Stimulated activated CD4-positive, alpha-beta T cell treated with anti-CD3 and anti-CD28 coated beads, Interleukin-2, amount 100 ng/mL, for 24 hours (primary cell): ENCODE data around the gene GUCA2A.

Source experiments
- DNase-seq, 2 donors: peaks; one replicate each; pipeline ENCODE4 v3.0.0-alpha.2; 2020

Gene GUCA2A

DNA sequence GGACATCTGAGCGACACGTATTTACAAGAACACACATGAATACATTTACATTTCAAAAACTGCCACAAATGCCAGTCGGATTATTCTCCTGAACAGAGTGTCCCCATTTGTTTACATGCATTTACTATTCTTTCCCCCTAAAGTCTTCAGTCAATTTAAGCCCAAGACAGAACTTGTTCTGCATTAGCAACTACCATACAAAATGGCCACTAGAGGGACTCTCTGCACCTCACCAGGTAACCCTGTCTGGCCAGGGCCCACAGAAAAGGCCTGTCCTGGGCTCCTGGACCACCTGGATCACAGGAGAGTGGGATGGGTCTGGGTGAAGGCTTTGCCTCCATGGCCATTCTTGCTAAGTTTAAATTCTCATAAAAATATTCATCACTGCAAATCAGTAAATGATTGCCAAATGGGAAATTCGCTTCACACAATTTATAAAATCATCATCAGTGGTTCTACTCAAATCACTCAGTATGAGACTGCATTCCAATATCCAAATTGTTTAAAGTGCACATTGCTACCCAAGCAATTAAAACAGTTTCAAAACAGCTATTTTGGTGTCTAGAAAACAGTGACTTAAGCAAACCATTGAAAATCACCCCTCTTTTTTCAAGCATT lies 12.5 kb upstream of the GUCA2A start:
- DNase-seq: no peak

DNA sequence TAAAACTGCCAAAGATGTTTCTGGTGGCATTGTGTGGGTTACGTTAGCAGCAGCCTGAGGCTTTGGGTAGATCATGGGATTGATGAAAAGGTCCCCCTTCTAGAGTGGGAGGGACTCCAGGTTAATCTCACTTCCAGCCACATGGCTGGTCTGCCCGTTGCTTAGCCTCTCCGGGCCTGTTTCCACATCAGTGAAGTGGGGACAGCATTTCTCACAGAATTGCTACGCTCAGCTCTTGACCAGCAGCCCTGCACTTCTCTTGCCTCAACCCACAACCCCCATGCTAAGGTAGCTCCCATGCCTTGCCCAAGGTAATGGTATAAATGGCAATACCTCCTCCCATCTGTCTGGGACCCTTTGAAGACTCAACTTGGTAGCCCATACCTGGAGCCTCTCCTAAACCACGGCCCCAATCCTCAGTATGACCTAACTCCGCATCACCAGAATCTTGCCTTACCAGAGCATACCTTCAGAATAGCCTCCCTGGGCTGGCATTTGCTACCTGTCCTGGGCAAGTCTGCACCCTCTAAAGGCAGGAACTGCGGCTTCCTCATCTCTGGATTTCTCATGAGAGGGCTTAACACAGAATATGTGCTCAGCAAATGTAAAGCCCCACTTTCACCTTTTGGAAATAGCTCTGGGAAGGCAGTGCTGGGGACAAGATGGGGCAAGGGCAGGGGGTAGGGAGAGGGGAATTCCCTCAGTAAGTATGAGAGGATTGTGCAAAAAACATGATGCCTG lies 10.9 kb upstream of the GUCA2A start:
- no peak for DNase-seq

DNA sequence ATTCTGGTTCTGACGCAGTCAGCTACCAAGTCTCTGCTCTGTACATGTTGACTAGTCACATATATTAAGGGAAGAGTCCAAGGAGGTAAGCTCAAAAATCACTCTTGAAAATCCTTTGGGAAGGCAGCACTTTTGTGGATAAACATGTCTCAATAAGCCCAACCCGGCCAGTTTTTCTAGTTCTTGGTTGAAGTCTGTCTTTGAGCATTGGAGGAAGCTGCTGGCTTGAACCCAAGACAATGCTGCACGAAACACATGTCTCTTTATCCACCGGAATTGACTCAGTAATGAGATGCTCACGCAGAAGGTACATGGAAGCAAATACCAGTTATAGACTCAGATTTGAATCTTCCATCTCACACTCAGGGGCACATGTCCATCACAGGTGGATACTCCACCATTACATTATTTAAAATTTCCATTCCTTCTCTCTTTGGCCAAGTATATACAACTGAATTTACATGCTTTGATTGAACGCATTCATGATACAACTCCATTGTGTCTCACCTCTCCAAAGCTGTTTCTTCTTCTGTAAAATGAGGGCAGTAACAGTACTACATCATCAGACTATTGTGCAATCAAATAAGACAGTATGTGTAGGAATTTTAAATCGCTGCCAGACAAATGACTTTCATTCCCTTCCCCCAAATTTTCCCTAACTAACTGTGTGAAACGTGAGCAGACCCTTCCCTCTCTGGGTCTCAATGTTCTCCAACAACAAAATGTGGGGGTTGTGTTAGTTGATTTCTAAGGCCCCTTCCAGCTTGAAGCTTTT lies 9.6 kb upstream of the GUCA2A start:
- DNase-seq: no peak

DNA sequence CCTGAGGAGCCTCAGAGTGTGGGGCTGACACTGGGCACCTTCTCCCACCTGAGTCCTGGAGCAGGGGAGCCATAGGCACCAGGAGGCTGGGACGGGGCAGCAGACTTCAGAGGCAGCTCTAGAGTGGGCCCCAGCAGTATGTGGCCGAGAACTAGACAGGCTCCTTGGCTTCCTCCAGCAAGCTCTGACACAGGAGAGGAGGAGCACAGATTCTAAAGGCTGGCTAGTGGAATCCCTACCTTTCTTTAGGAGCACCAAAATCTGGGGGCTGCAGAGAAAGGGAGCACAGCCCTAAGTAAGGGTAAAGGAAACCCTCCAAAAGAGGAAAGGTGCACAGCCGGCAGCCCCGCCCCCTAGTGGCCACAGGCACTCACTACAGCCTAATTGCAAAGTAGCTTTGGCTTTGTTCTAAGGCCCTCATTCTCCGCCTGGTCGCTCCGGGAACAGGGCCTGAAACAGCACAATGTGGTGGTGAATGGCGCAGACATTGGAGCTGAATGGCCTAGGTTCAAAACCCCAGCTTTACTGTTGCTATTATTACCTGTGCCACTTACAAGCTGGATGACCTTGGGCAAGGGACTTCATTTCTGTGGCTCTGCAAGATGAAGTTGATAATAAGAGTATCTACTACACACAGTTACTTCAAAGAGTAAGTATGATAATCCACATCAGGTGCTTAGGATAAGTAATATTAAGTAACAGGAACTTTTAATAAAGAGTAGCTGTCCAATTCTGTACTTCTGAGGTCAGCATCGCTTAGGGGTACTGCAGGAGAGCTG lies 8.8 kb upstream of the GUCA2A start:
- peak; percentile 75 to 78 for DNase-seq

DNA sequence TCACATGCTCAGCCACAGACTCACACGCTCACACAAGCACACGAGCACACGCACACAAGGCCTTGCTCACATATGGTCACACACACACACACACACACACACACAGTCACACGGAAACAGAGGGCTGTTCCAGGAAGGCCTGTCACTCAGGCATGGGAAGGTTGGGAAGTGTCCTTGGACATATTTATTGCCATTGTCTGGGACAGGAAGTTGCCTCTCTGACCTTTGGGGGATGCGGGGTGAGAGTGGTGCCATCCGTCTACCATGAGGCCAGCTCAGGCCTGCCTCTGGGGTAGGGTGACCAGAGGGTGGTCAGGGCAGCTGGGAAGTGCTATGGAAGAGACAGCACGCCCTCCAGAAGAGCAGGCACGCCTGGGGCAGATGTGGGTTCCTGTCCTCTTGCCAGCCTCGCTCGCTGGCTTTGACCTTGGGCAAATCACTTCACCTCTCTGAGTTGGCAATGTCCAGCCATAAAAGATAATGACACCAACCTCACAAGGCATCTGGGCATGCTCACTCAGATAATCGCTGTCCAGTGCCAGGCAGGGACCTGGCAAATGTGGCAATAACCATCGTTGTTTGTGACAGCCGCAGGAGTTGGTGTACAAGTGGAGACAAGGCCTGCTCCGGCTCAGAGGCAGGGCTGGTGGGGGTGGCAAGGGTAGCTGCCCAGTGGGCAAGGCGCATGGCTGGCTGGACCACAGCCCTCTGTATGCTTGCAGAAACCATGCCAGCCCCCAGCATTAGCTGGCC lies 8.0 kb upstream of the GUCA2A start:
- DNase-seq: no peak

DNA sequence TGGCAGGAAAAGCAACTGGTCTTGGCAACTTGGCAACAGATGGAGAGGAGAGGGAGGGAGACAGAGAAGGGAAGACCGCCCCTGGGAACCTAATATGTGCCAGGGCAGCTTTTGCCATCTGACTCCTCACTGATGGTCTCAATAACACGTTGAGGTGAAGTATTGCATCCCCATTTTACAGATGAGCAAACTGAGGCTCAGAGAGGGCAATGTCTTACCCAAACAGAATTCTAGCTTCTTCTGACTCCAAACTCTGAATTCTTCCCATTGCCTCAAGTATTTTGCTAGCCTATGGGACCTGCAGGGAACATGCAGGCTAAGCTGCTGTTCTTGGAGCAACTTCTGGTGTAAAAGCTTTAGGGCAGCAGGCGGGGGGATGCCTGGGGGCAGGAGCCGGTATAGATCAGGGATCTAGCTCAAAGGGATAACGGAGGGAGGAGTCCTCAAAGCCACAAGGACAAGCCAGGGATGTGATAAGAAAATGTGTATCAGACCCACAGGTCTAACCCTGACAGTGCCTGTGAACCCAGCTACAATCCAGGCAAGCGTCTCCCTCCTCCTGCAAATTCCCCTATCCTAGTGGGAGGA lies 7.2 kb upstream of the GUCA2A start:
- no peak for DNase-seq

DNA sequence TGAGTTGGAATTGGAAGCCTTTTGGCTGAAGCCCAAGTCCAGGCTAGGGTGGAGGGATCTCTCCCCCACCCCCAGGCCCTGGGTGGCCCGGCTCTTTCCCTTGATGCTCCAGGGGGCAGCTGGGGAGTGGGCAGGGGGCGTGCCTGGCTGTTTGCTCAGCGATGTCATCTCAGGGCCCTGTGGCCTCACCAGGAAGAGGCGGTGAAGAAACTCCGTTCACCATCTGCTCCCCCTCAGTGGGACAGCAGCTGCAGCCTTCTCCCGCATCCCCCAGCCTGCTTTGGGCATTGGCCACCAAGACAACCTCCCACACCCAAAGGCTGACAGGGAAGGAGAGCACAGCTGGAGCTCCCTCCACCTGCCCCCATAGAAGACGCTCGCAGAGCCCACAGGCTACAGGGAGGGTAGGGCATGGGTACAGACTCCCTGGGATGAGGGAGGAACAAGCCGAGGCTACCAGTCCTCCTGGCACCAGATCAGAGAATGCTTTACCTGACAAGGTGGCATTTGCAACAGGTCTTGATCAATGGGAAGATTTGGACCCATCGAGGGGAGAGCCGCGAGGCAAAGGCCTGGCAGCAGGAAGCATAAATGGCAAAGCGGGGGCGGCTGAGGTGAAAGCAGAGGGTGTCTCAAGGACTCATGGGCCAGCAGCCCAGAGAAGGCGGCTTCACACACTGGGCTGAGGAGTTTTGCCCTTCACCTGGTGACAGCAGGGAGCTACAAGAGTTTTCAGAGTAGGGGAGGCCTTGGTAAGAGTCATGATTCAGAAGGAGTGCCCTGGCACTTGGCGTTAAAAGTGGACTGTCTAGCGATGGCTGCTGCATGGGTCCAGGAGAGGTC lies 6.5 kb upstream of the GUCA2A start:
- DNase-seq: peak in 1 of 2 donors; percentile 14

DNA sequence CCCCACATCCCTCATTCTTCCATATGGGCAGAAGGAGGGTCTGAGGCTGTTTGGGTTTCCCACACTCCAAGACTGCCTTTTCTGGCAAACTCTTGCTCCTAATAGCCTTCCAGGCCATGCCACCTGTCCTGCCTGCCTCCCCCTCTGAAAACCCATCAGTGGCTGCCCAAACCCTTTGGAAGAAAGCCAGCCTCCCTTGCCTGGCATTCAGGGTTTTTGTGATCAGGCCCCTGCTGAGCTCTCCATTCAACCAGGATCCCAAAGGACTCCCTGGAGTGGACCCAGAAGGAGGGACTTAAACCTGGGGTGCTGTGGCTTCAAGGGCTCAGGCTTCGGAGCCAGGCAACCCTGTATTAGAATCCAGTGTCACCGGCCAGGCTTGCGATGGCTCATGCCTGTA lies 4.2 kb upstream of the GUCA2A start:
- DNase-seq: peak in 1 of 2 donors; percentile 13

DNA sequence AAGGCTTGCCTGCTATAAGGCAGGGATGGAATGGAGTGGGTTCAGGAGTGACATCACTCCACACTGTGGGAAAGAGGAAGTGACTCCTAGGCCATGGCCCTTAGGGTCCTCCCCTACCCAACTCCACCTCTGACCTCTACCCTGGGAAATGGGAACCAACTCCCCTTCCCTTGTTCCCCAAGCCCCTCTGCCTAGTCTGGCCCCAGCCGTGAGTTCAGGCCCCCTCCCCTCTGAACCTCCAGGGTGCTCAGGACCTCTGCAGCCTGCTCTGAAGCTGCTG lies 3.8 kb upstream of the GUCA2A start:
- peak in 1 of 2 donors; percentile 12 for DNase-seq

DNA sequence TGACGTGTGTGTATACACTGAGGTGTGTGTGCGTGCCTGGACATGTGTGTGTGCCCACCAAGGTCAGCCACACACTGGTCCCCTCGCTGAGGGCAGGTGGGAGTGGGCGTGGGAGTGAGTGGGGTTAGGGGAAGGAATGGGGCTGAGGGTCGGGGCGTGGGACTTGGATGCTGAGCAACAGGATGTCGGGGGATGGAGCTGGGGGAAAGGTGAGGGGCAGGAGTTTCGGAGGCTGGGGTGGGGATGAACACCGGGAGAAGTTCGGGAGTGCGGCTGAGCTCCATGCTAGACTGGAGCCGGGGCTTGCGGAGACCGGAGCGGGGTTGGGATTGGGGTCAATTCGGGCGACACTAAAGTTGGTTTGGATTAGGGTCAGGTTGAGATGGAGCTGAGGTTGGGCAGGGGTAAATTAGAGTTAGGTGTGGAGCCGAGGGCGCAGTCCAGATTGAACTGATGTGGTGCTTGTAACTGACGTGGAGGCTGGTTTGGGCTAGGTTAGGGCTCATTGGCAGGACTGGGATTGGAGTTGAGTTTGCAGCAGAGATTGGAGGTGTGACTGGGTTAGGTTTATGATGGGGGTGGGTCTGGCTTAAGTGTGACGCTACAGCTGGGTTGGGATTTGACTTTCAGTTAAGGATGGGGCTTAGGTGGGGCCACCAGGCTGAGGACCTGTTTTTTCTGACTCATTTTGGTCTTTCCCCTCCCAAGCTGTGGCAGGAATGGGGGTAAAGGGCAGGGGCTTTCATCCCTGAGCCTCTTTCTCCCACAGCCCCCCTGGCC lies 3.3 kb upstream of the GUCA2A start:
- DNase-seq: no peak

DNA sequence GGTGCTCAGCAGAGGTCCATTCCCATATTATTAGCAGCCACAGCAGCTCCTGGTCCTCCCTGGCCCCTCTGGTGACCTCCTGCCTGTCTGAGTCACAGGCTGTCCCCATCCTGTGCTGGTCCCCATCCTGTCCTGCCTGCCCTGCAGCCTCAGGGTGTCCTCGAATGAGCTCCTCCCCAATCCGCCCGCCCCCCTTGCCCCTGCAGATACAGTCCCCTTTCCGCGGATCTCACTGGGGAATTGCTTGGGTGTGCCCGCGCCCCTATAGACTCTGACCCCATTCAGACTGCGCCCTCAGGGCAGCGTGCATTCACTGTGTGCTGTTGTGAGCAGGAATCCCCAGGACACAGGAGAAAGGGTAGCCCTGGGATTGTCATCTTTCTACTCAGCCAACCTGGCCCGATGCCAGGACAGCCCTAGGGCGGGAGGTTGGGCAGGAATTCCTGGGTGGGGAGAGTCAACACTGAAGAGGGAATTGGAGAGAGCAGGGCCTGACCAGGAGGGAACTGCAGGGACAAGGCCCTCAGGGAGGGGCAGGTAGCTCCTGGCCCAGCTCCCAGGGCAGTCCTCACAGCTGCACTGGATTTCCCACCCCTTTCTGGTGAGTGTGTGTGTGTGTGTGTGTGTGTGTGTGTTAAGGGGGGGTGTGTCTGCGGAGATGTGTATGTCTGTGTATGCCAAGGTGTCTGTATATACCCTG lies 1.1 kb upstream of the GUCA2A start:
- DNase-seq: no peak

DNA sequence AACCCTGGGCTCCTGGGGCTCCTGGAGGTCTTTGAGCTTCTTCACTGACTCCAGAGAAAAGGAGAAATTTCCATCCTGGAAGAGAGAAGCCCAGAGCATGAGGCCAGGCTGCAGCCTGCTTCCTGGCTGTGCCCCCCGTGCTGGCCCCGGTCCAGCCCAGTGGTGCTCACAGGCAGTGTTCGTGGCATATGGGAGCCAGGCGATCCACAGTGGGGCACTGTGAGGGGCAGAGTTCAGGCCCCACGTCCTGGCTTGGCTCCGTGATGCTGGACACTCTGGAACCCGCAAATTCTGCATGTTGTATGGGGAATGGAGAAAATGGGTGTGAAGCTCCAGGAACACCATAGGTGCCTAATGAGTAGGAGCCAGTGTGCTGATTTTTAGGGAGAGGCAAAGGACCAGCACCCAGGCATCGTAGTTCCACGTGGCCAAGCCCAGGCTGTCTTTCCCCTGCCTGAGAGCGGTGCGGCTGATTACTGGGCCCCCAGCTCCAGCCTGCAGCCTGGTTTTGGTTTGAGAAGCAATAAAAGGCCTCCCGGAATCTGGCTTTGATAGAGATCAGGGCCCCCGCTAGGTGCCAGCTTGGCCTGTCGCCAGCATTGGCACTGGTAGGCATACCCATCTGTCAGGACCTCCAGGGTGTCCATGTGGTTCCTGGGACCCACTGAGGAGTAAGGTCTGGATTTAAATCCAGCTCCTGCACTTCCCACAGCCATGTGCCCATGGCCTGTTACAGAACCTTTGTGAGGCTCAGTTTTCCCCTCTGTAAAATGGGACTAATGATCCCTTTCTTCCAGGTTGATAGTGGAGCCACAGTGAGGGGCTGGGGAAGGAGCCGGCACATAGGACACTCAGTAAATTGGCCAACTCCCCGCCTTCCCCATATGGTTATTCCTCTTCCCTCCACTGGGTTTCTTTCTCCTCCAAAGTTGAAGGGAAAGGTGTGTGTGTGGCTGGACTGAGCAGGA lies 725 bp downstream of the GUCA2A start:
- DNase-seq: no peak

DNA sequence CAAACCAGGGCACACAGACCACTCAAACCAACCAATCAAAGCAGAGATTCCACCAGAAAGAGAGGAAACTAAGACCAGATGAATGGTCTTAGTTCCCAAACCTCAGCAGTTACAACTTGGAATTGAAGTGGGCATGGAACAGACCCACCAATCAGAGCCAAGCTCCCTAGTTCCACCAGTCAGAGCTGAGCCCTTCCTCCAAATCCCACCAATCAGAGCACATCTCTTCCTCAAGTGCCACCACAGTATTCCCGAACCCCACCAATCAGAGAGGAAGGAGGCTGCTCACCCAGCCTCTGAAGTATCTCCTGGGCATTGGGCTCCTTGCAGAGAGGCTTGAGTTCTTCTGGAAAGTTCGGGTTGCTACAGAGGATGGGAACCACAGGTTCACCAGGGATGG lies 1.4 kb downstream of the GUCA2A start:
- DNase-seq: no peak

DNA sequence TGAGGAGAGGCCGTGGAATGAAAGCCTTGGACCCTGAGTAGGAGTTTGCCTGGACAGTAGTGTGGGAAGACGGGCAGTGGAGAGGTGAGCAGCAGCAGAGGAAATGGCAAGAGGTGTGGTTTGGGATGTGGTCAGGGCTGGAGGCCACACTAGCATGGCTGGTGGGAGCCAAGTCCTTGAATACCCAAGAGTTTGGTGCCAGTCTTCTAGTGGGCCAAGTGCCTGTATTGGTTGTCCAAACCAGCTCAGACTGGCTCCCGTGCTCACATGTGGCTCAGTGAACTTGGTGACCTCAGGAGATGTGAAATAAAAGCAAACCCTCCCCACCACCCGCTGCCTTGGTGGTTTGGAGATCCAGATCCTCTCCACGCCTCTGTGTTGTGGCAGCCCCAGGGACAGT lies 2.4 kb downstream of the GUCA2A start:
- no peak for DNase-seq

DNA sequence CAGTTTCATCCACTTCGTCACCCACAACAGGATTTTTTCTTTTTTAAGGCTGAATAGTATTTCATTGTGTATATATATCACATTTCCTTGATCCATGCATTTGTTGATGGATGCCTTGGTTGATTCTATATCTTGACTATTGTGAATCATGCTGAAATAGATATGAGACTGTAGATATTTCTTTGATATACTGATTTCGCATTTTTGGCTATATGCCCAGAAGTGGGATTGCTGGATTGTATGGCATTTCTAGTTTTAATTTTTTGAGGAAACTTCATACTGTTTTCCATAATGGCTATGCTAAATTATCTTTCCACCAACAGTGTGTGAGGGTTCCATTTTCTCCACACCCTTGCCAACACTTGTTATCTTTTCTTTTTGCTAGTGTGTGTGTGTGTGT lies 6.4 kb downstream of the GUCA2A start:
- DNase-seq: no peak

DNA sequence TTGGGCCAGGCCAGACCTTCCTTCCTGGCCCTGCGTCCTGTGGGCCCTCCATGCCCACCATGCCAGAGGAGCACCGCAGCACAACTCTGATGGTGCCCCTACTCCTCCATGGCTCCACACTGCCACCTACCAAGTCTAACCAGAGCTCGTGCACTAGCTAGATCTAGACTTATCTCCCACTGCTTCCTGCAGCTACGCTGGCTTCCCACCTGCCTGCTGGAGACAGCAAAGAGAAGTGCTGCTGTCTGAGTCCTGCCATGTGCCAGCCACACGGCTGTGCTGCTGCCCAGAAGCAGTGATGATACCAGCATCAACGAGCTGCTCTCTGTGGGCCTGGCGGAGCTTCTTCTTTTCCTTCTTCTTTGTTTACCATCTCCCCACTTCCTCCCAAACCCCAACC lies 6.9 kb downstream of the GUCA2A start:
- DNase-seq: peak in 1 of 2 donors; percentile 17

DNA sequence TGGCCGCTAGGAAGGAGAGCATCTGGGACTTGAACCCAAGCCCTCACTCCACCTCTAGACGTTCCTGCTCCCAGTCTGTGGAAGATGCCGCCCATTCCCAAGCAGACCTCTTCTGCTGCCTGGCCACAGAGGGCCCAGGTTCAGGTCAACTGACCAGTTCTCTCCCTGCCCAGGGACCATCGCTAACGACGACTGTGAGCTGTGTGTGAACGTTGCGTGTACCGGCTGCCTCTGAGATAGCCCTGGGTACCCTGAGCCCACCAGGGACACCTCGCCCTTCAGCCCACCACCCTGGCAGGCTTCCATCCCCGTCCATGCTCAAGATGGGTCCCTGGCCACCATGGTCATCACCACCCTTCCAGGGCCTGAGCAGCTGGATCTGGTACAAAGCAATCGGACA lies 9.2 kb downstream of the GUCA2A start:
- DNase-seq: no peak

DNA sequence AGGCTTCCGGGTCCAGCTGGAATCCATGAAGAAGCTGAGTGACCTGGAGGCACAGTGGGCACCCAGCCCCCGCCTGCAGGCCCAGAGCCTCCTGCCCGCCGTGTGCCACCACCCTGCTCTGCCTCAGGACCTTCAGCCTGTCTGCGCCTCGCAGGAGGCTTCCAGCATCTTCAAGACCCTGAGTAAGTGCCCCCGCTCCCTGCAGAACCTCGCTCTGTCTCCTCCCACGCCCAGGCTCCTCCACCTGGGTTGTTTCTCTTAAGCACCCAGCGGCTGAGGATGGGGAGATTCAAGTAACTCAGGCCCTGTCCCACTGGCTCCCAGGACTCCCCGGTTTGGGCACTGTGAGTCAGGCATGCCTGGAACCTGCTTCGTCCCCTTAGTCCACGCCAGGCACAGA lies 9.9 kb downstream of the GUCA2A start:
- DNase-seq: no peak

DNA sequence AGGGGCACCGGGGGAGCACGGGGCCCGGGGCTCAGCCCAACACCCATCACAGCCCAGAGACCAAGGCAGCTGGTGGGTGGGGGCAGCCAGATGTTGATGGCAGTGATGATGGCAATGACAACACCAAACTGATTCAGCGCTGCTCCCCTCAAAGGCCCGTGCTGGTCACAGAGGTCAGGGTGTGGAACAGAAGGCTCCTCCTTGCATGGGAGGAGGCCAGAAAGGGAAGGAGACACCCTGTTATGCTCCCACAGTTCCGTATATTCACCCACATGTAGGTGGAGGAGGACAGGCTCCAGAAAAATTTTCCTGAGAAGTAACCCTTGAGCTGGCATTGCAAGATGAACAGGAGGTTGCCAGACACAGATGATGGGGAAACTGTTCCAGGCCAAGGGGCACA lies 10.9 kb downstream of the GUCA2A start:
- DNase-seq: no peak
